Mesodermal cell (in vitro differentiated cells): Measurements from ENCODE around the gene TTYH1. TPM values are rescaled to one million over a fixed set of nuclear protein-coding genes. Genes with fewer than 3 reads are reported as not detected.
"Not testable (repeated sequence)": the region's sequence is repeated elsewhere in the genome, so short reads cannot be mapped to it uniquely, and the experiment has no call there.

Experiments used
- H3K27ac ChIP-seq: 2 replicates; pipeline ENCODE4 v1.7.0; 2013; ENCODE audit warnings: mild to moderate bottlenecking, low read depth, low read length, moderate library complexity; ENCODE audit not compliant: severe bottlenecking
- H3K36me3 ChIP-seq: 2 replicates; pipeline ENCODE4 v1.7.1; 2013; ENCODE audit warnings: mild to moderate bottlenecking, low read length, moderate library complexity; ENCODE audit not compliant: control insufficient read depth, insufficient read depth
- H3K4me1 ChIP-seq: one replicate; pipeline ENCODE4 v1.7.1; 2013; ENCODE audit warnings: mild to moderate bottlenecking, low read length; ENCODE audit not compliant: insufficient read depth, control insufficient read depth, poor library complexity, severe bottlenecking
- H3K4me3 ChIP-seq: 2 replicates; pipeline ENCODE4 v1.7.0; 2013; ENCODE audit warnings: low read length, control low read depth, mild to moderate bottlenecking; ENCODE audit not compliant: insufficient read depth, poor library complexity, severe bottlenecking; ENCODE audit errors: extremely low read depth
- H3K9me3 ChIP-seq: 2 replicates; pipeline ENCODE4 v1.7.1; 2013; ENCODE audit warnings: mild to moderate bottlenecking, low read length, moderate library complexity; ENCODE audit not compliant: control insufficient read depth
- WGBS, 2 experiments: methylation state at CpG; one replicate each; pipeline ENCODE4 v1.1.5; 2013; ENCODE audit warnings: missing lambda C conversion rate in 2 of 2; ENCODE audit not compliant: insufficient coverage in 2 of 2; 5-methylcytosine and 5-hydroxymethylcytosine counted together
- polyA plus RNA-seq, 2 experiments: library from polyadenylated mRNA; stranded (reverse); fragments of 50-300 nt; gene quantifications; one replicate each; pipeline ENCODE4 v1.2.3, GENCODE V29; 2013

TTYH1 gene
- polyA plus RNA-seq (2013, experiment 1 of 2) = 38.5 TPM
- polyA plus RNA-seq (2013, experiment 2 of 2) = 21.9 TPM

DNA sequence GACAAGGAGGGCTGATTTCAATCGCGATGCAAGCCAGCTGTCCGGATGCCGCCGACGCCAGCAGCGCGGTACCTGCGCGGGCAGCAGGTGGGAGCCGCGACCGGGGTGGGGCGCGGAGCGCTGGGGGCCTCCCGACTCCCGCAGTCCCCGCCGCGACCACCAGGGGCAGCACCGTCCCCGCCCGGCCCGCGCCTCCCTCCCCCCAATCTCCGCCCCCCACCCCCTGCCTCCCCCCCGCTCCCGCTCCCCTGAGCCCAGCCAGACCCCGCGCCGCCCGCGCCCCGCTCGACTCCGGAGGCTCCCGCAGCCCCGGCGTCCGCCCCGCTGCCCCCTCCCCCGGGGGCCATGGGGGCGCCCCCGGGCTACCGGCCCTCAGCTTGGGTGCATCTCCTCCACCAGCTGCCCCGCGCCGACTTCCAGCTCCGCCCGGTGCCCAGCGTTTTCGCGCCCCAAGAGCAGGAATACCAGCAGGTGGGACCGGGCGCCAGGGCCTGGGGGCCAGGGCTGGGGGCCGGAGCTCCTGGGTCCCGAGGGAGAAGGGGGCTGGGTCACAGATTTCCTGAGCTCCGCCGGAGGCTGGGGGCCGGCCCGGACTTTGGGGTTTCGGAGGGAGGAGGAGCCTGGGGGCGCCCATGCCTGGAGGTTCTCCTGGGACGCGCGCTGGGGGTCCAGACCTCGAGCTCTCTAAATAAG lies at the start of gene TTYH1:
Gene TTYH1, plus strand, starts transcription at position 257 of the 693 bp plus-strand sequence. Its CDS starts 89 bp downstream, at position 346.
- H3K4me3 ChIP-seq = peak within 1 kb of the TSS; percentile 45
- H3K27ac ChIP-seq = no peak within 1 kb of the TSS
- peaks cover 23% of the 10 kb centered on the region for H3K4me1 ChIP-seq
- WGBS, 2 experiments = 2% methylated on average over 16 to 32 of the region's 68 CpGs
- no peaks in the 10 kb centered on the region for H3K36me3 ChIP-seq
- H3K9me3 ChIP-seq = no peaks in the 10 kb centered on the region

DNA sequence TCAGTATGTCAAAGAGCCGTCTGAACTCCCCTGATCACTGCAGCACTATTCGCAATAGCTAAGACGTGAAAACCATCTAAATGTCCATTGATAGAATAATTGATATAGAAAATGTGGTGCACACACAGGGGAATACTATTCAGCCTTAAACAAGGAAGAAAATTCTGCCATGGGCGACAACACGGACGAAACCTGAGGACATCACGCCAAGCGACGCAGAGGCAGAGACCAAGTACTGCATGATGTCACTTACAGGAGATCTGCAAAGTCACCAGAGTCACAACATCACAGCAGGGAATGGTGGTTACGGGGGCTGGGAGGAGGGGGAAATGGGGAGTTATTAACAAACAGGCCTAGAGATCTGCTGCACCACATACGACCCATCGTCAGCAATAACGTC lies 49.5 kb upstream of the TTYH1 start:
- not testable (repeated sequence) for H3K9me3 ChIP-seq, H3K36me3 ChIP-seq, H3K4me3 ChIP-seq, H3K4me1 ChIP-seq, H3K27ac ChIP-seq
- WGBS, 2 experiments = 96 to 100% methylated on average over 1 to 9 of the region's 13 CpGs

- Histone ChIP-seq H3K36me3 (no peaks in the 10 kb centered on the region), H3K9me3 (no peaks in the 10 kb centered on the region), H3K27ac (no peak overlapping the region), H3K4me1 (no peaks in the 10 kb centered on the region), H3K4me3 (no peak overlapping the region)
- 29 to 74% methylated on average over 1 to 4 of the region's 6 CpGs for WGBS, 2 experiments
These were observed 48.5 kb upstream of the TTYH1 start for GRCh38 chr19:54366811-54367210.

DNA sequence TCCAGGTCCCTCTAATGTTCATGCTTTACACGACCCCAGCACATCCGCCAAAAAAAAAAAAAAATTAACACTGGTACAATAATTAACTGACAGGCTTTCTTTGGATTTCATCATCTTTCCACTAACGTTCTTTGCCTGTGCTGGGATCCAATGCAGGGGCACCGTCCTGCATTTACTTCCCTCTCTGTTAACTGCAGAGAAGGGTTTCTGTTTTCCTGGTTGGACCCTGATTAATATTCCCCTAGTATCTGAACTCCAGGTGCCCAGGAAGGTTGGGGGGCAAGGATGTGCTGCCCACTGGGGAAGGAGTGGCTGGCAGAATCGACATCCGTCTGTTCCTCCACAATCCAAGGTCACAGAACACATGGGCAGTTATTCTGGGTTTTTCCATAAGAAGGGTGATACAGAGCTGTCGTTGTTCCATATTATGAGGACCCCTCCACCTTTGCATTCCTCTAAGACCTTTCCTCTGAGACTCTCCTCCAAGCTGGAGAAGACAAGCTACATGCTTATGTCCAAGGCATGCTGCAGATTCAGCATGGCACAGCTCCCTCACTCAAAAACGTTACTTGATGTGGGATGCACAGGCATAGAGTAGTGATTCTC lies 46.1 kb upstream of the TTYH1 start:
- H3K27ac ChIP-seq = no peak overlapping the region
- H3K4me3 ChIP-seq = no peak overlapping the region
- no peaks in the 10 kb centered on the region for H3K9me3 ChIP-seq
- WGBS, 2 experiments = 75 to 80% methylated on average over 6 to 7 of the region's 8 CpGs
- H3K4me1 ChIP-seq = no peaks in the 10 kb centered on the region
- H3K36me3 ChIP-seq = no peaks in the 10 kb centered on the region

DNA sequence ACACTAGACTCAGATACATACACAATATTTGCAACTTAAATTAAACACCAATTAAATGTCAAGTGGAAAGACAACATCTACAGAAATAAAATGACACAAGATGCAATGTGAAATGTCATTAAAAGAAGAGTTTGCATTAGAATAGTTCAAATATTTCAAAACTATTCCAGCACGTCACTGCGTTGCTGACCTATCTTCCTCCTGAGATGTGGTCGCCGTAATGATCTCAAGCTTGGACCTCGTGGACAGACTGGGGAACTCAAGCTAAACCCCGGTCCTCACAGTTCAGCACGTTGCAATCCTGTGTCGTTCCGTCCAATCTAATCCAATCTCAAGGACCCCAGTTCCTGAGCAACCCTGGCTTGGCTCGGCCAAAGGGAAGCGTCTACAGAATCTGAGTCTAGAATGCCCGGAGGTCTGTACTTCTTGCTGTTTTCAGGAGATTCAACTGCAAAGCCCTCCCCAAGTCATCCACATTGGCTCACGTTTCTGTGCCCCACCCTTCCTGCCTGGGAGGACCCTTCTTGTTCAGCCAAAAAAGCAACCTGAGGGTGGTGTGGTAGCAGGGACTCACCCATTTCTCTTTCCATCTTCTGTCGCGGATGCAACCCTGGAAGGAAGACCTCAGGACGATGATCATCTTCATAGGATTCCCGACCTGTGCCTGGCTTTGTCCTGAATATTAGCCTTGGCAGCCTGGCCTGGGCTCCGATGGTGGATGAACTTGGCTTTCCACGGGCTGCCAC lies 45.4 kb upstream of the TTYH1 start:
- H3K36me3 ChIP-seq, H3K4me3 ChIP-seq, H3K9me3 ChIP-seq, H3K4me1 ChIP-seq, H3K27ac ChIP-seq: not testable (repeated sequence)
- WGBS, 2 experiments = 96 to 100% methylated on average over 5 of the region's 19 CpGs

DNA sequence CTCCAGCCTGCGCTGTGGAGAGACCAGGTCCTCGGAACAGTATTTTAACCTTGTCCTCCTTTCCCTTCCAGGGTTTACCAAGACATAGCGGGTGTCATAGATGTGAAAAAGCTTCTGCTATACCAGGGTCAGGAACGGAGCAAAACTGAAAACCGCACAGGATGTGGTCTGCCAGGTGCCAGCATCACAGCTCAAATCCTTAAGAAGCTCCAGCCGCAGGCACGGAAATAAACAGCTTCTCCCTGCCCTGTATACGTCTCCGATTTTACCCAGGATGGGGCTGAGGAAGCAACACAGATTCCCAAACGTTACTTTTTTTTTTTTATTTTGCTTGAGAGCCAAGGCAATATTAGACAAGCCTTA lies 44.8 kb upstream of the TTYH1 start:
- H3K4me1 ChIP-seq, H3K36me3 ChIP-seq, H3K9me3 ChIP-seq, H3K4me3 ChIP-seq, H3K27ac ChIP-seq: not testable (repeated sequence)
- WGBS, 2 experiments = 81 to 86% methylated on average over 6 of the region's 10 CpGs

GRCh38 chr19:54371453-54371852 lies 43.8 kb upstream of the TTYH1 start:
- H3K4me1 ChIP-seq, H3K4me3 ChIP-seq, H3K9me3 ChIP-seq, H3K36me3 ChIP-seq, H3K27ac ChIP-seq: not testable (repeated sequence)
- 75 to 98% methylated on average over 2 to 4 of the region's 5 CpGs for WGBS, 2 experiments

GRCh38 chr19:54373781-54374631 lies 41.3 kb upstream of the TTYH1 start:
- Histone ChIP-seq H3K36me3 (no peaks in the 10 kb centered on the region), H3K4me1 (no peaks in the 10 kb centered on the region), H3K4me3 (no peak overlapping the region), H3K27ac (no peak overlapping the region), H3K9me3 (no peaks in the 10 kb centered on the region)
- 90 to 93% methylated on average over 6 to 9 of the region's 16 CpGs for whole genome bisulfite sequencing, 2 experiments

GRCh38 chr19:54375181-54375938 lies 39.9 kb upstream of the TTYH1 start:
- H3K9me3 ChIP-seq, H3K4me1 ChIP-seq, H3K27ac ChIP-seq, H3K36me3 ChIP-seq, H3K4me3 ChIP-seq: not testable (repeated sequence)
- 89% methylated on average over 14 to 15 of the region's 28 CpGs for WGBS, 2 experiments
